ENCODE results near the gene SPAG17.

GRCh38 chr1:118177998-118178397, 7.0 kb downstream of the SPAG17 start:
- TF ChIP-seq POLR2A (IDR thresholded peaks at IDR 0.05; ENCODE audit: borderline replicate concordance, extremely low read depth, insufficient read depth, insufficient read length) = no peak
- TF ChIP-seq EZH2 (IDR thresholded peaks at IDR 0.05) = no peak
- TF ChIP-seq, protein P1, sequence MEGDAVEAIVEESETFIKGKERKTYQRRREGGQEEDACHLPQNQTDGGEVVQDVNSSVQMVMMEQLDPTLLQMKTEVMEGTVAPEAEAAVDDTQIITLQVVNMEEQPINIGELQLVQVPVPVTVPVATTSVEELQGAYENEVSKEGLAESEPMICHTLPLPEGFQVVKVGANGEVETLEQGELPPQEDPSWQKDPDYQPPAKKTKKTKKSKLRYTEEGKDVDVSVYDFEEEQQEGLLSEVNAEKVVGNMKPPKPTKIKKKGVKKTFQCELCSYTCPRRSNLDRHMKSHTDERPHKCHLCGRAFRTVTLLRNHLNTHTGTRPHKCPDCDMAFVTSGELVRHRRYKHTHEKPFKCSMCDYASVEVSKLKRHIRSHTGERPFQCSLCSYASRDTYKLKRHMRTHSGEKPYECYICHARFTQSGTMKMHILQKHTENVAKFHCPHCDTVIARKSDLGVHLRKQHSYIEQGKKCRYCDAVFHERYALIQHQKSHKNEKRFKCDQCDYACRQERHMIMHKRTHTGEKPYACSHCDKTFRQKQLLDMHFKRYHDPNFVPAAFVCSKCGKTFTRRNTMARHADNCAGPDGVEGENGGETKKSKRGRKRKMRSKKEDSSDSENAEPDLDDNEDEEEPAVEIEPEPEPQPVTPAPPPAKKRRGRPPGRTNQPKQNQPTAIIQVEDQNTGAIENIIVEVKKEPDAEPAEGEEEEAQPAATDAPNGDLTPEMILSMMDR (IDR thresholded peaks at IDR 0.05 in 2 of 3, conservative IDR thresholded peaks at IDR 0.05 in 1 of 3; ENCODE audit: borderline replicate concordance in 1 of 3, insufficient read depth in 1 of 3, low read depth in 2 of 3, low read length in 2 of 3) = no peak
- TF ChIP-seq RAD21 (IDR thresholded peaks at IDR 0.05; ENCODE audit: low read depth) = no peak
- no peak for TF ChIP-seq CEBPB (IDR thresholded peaks at IDR 0.05; ENCODE audit: low read depth)
- TF ChIP-seq POLR2AphosphoS5 (IDR thresholded peaks at IDR 0.05; ENCODE audit: low read depth, low read length) = no peak
- no peak for TF ChIP-seq SRF (IDR thresholded peaks at IDR 0.05; ENCODE audit: low read depth)
- no peak for TF ChIP-seq YY1 (IDR thresholded peaks at IDR 0.05; ENCODE audit: extremely low read depth, insufficient replicate concordance, low read depth, low read length)
- TF ChIP-seq ZNF274 (IDR thresholded peaks at IDR 0.05; ENCODE audit: low read depth, low read length) = no peak

Data from HCT116 (cell line).